Measurements from ENCODE around the gene TNFRSF19.

DNA sequence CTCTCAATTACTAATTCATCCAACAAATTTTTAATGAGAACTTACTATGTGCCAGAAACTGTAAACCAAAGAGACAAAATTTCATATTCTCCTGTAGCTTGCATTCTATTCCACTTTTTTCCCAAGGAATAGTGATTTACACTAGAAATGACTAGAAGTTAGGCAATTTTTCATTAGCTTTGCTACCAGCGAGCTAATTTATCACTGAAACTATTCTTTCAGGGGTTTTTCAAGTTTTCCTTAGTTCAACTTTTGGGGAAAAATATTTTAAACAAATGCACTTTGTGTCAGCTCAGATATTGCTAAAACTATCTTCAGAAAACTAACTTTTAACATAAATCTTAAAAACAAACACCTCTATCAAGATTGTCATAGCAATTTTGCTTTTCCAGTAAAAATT lies 5.4 kb downstream of the TNFRSF19 start:
- TF ChIP-seq FOXA1 (IDR thresholded peaks at IDR 0.05): no peak
- TF ChIP-seq FOXM1 (IDR thresholded peaks at IDR 0.05; ENCODE audit: borderline replicate concordance): no peak
- no peak for TF ChIP-seq HDGF (IDR thresholded peaks at IDR 0.05; ENCODE audit: borderline replicate concordance)
- TF ChIP-seq, protein P1, sequence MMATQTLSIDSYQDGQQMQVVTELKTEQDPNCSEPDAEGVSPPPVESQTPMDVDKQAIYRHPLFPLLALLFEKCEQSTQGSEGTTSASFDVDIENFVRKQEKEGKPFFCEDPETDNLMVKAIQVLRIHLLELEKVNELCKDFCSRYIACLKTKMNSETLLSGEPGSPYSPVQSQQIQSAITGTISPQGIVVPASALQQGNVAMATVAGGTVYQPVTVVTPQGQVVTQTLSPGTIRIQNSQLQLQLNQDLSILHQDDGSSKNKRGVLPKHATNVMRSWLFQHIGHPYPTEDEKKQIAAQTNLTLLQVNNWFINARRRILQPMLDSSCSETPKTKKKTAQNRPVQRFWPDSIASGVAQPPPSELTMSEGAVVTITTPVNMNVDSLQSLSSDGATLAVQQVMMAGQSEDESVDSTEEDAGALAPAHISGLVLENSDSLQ (IDR thresholded peaks at IDR 0.05): no peak
- TF ChIP-seq FOXK2 (IDR thresholded peaks at IDR 0.05): no peak
- no peak for TF ChIP-seq BHLHE40 (IDR thresholded peaks at IDR 0.05; ENCODE audit: borderline replicate concordance)
- TF ChIP-seq CTBP1 (IDR thresholded peaks at IDR 0.05; ENCODE audit: borderline replicate concordance): no peak
- no peak for TF ChIP-seq SUZ12 (IDR thresholded peaks at IDR 0.05)
- TF ChIP-seq NFRKB (IDR thresholded peaks at IDR 0.05): no peak
